ENCODE measurements around the gene PIWIL4.

- no peak for TF ChIP-seq CTCF (IDR thresholded peaks at IDR 0.05; ENCODE audit: poor library complexity, severe bottlenecking)
- TF ChIP-seq REST (IDR thresholded peaks at IDR 0.05; ENCODE audit: borderline replicate concordance) = no peak
- TF ChIP-seq POLR2AphosphoS5 (IDR thresholded peaks at IDR 0.05) = no peak
- no peak for TF ChIP-seq EP300 (conservative IDR thresholded peaks at IDR 0.05; ENCODE audit: poor library complexity, severe bottlenecking)
- TF ChIP-seq EZH2 (IDR thresholded peaks at IDR 0.05; ENCODE audit: borderline replicate concordance, insufficient read depth, low read length, poor library complexity, severe bottlenecking) = no peak
- TF ChIP-seq MXI1 (conservative IDR thresholded peaks at IDR 0.05; ENCODE audit: poor library complexity, severe bottlenecking) = no peak
- TF ChIP-seq TAF1 (IDR thresholded peaks at IDR 0.05; ENCODE audit: low read depth) = no peak
- no peak for TF ChIP-seq SMC3 (conservative IDR thresholded peaks at IDR 0.05; ENCODE audit: poor library complexity)
- TF ChIP-seq RAD21 (conservative IDR thresholded peaks at IDR 0.05) = no peak
These were observed 72.9 kb downstream of the PIWIL4 start for GRCh38 chr11:94639901-94640721.
